DOHH2 (cell line): Measurements from ENCODE around the gene DBN1.

Experiments
- CTCF ChIP-seq: fragments of 200-600 bp; sonication (generic); IDR thresholded peaks from one replicate; pipeline ENCODE4 v1.5.1; 2014; ENCODE audit warnings: antibody characterized with exemption, mild to moderate bottlenecking, low read depth, low read length; ENCODE audit not compliant: poor library complexity, severe bottlenecking
- EZH2phosphoT487 ChIP-seq: fragments of 200-600 bp; sonication (generic); IDR thresholded peaks from 2 replicates; pipeline ENCODE4 v1.6.1; 2017; ENCODE audit warnings: borderline replicate concordance, mild to moderate bottlenecking, antibody characterized with exemption, low read length, moderate library complexity, mixed read lengths

DNA sequence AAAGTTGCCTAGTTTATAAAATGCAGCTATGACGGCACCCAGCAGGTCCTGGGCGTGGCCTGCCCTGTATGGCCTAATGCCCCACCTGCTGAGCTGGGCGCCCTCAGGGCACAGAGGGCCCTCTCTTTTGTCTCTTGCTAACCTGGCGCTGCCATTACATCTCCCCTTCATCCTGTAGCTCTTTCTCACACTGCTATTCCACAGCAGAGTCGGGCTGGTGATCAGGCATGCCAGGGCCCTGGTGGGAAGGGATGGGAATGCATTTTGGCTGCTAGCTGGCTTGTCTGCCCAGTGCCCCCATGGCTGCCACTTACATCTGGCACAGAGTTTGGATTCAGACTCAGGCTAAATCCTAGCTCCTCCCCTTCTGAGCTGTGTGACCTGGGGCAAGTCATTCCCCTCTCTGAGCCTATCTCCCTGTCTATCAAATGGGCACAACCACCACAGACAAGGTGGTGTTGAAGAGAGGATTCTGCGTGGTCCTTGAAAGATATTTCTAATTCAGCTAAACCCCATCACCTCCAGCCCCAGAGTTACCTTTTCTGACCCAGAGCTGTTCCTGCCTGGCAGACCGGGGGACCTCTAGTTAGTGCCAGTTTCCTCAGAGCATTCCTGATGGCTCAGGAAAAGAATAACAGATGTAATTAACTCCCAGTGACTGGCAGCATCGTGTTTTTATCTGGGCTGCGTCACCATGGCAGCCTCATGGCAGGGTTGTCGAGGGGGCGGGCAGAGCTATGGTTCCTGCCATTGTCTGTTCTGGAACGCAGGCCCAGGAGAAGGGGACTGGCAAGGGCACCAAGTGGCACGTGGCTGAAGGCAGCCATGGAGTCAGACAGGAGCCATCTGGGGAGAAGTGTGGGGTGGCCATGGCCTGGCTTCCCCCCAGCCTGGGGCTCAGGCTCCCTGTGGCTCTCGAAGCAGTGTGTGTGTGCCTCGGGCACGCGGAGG, 20.5 kb downstream of the DBN1 start:
- TF ChIP-seq CTCF (no peak), EZH2phosphoT487 (no peak)
